ENCODE data around the gene ARHGAP42. TPM values are rescaled to one million over a fixed set of nuclear protein-coding genes. Genes with fewer than 3 reads are reported as not detected.
A peak's percentile ranks its signal among the peaks of the same experiment; 100 is the strongest.

Gene ARHGAP42
- total RNA-seq, 1 experiment from 2014 or later: 7.1 TPM

GRCh38 chr11:100683126-100683525 lies 4.0 kb upstream of the ARHGAP42 start:
- BruUV-seq (replicated peaks): no TSS peak
- Histone ChIP-seq H3K4me1 (ENCODE audit: control insufficient read depth, insufficient read depth, low read length) (peaks cover 22% of the 10 kb centered on the region), H3K9me3 (ENCODE audit: control insufficient read depth, insufficient read depth, low read depth, low read length) (no peaks in the 10 kb centered on the region), H3K36me3 (ENCODE audit: control insufficient read depth, insufficient read depth, low read length) (no peaks in the 10 kb centered on the region), H3K27ac (ENCODE audit: low read length) (no peak overlapping the region), H3K27me3 (ENCODE audit: control insufficient read depth, insufficient read depth, low read length) (no peaks in the 10 kb centered on the region), H3K4me3 (ENCODE audit: low read depth in 2 of 2, low read length in 2 of 2) (no peak overlapping the region)
- CTCF ChIA-PET: interaction anchor here (0.6 to 0.8 kb wide), 2 partner anchors 63 to 96 kb away, joined by 3 to 4 read pairs; no protein-coding TSS in a partner anchor
- ATAC-seq (no peak), DNase-seq (ENCODE audit: low read depth, low spot score) (no peak)
- TF ChIP-seq POLR2AphosphoS5 (IDR thresholded peaks at IDR 0.05; ENCODE audit: low read depth, low read length): no peak
- no peak for TF ChIP-seq CTCF (IDR thresholded peaks at IDR 0.05)
- TF ChIP-seq TCF7L2 (IDR thresholded peaks at IDR 0.05; ENCODE audit: low read depth, low read length): no peak
- TF ChIP-seq SIN3A (IDR thresholded peaks at IDR 0.05; ENCODE audit: borderline replicate concordance, insufficient read depth, low read depth, low read length): no peak
- TF ChIP-seq REST (IDR thresholded peaks at IDR 0.05; ENCODE audit: insufficient read depth in 1 of 2, low read depth in 2 of 2, low read length in 1 of 2): no peak
- intact Hi-C loops (cut with micrococcal nuclease; ENCODE audit: unreplicated experiment) (loop anchor here (2.0 kb wide), 2 partner anchors 174 to 250 kb away; no protein-coding TSS in a partner anchor), in situ Hi-C loops (cut with HindIII; ENCODE audit: low pct_unique_long_range_greater_than_20kb, low sequenced_read_pairs) (no loop called here)
- POLR2A ChIA-PET: interaction anchor here (0.6 kb wide), 1 partner anchor 71 kb away, joined by 3 read pairs; no protein-coding TSS in a partner anchor

GRCh38 chr11:100684101-100685065 lies 2.7 kb upstream of the ARHGAP42 start:
- intact Hi-C loops (cut with micrococcal nuclease; ENCODE audit: unreplicated experiment) (no loop called here), in situ Hi-C loops (cut with HindIII; ENCODE audit: low pct_unique_long_range_greater_than_20kb, low sequenced_read_pairs) (no loop called here)
- no peaks in the 10 kb centered on the region for H3K9me3 ChIP-seq (ENCODE audit: control insufficient read depth, insufficient read depth, low read depth, low read length)
- ChIA-PET CTCF (no interaction called here), POLR2A (no interaction called here)
- TF ChIP-seq SIN3A (IDR thresholded peaks at IDR 0.05; ENCODE audit: borderline replicate concordance, insufficient read depth, low read depth, low read length) (no peak), CTCF (IDR thresholded peaks at IDR 0.05) (no peak), POLR2AphosphoS5 (IDR thresholded peaks at IDR 0.05; ENCODE audit: low read depth, low read length) (no peak), TCF7L2 (IDR thresholded peaks at IDR 0.05; ENCODE audit: low read depth, low read length) (no peak), REST (IDR thresholded peaks at IDR 0.05; ENCODE audit: insufficient read depth in 1 of 2, low read depth in 2 of 2, low read length in 1 of 2) (no peak)
- no peak overlapping the region for H3K4me3 ChIP-seq (ENCODE audit: low read depth in 2 of 2, low read length in 2 of 2)
- DNase-seq (ENCODE audit: low read depth, low spot score): peak; percentile 67
- no peak overlapping the region; the same call in 1 of the 2 replicates for H3K27ac ChIP-seq (ENCODE audit: low read length)
- no peaks in the 10 kb centered on the region for H3K27me3 ChIP-seq (ENCODE audit: control insufficient read depth, insufficient read depth, low read length)
- no TSS peak for BruUV-seq (replicated peaks)
- H3K36me3 ChIP-seq (ENCODE audit: control insufficient read depth, insufficient read depth, low read length): no peaks in the 10 kb centered on the region
- no peak for ATAC-seq
- H3K4me1 ChIP-seq (ENCODE audit: control insufficient read depth, insufficient read depth, low read length): peaks cover 27% of the 10 kb centered on the region

All from Panc1 (cell line).